NCI-H510A treated with DMSO at 0.1 percent for 48 hours (cell line): ENCODE results near the gene CLPTM1.
"Not testable (repeated sequence)": the region's sequence is repeated elsewhere in the genome, so short reads cannot be mapped to it uniquely, and the experiment has no call there.

Source experiments
- DNase-seq: peaks from one replicate; lab custom pipeline; 2025; lab: John Stamatoyannopoulos, UW

Gene CLPTM1, protein sequence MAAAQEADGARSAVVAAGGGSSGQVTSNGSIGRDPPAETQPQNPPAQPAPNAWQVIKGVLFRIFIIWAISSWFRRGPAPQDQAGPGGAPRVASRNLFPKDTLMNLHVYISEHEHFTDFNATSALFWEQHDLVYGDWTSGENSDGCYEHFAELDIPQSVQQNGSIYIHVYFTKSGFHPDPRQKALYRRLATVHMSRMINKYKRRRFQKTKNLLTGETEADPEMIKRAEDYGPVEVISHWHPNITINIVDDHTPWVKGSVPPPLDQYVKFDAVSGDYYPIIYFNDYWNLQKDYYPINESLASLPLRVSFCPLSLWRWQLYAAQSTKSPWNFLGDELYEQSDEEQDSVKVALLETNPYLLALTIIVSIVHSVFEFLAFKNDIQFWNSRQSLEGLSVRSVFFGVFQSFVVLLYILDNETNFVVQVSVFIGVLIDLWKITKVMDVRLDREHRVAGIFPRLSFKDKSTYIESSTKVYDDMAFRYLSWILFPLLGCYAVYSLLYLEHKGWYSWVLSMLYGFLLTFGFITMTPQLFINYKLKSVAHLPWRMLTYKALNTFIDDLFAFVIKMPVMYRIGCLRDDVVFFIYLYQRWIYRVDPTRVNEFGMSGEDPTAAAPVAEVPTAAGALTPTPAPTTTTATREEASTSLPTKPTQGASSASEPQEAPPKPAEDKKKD

DNA sequence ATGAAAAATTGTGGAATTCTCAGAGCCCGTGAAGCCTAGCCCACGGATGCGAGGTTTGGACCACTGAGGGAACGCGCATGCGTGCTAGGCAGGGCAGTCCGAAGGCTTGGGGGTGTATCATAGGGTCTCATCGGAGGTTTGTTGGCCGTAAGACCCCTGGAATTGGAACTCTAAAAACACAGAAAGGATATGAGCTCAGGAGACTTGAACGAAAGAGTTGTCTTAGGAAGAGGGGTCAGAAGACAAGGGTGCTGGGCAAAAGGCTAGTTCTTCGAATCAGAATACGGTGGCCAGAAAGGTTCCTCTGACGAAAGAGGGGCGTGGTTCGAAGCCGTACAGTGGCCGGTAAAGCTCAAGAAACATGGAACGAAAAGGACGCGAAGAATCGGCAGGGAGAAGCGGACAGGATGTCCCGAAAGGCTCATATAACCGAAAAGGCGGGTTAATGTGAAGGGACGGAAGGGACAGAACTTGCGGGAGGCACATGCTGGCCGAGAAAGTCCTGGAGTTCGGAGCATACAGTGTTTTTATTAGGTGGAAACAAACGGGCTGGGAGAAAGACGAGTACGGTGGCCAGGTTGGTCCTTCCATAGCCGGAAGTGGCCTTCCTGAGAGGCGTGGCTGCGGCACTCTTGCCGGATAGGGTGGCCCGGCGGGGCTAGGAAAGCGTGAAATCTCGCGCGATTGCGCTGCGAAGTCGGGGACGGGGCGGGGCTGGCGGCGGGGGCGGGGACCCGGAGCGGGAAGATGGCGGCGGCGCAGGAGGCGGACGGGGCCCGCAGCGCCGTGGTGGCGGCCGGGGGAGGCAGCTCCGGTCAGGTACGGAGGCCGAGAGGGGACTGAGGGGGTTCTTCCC, at the start of gene CLPTM1:
Gene CLPTM1, plus strand, starts transcription at position 732 of the 856 bp plus-strand sequence. Its CDS starts 16 bp downstream, at position 748.
- peak; percentile 97 for DNase-seq

DNA sequence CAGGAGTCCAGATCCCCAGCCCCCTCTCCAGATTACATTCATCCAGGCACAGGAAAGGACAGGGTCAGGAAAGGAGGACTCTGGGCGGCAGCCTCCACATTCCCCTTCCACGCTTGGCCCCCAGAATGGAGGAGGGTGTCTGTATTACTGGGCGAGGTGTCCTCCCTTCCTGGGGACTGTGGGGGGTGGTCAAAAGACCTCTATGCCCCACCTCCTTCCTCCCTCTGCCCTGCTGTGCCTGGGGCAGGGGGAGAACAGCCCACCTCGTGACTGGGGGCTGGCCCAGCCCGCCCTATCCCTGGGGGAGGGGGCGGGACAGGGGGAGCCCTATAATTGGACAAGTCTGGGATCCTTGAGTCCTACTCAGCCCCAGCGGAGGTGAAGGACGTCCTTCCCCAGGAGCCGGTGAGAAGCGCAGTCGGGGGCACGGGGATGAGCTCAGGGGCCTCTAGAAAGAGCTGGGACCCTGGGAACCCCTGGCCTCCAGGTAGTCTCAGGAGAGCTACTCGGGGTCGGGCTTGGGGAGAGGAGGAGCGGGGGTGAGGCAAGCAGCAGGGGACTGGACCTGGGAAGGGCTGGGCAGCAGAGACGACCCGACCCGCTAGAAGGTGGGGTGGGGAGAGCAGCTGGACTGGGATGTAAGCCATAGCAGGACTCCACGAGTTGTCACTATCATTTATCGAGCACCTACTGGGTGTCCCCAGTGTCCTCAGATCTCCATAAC, 49.6 kb upstream of the CLPTM1 start, which contains the start of gene APOE:
Gene APOE, plus strand, starts transcription at position 360 of the 724 bp plus-strand sequence. CDS start 829 bp downstream, outside the sequence.
- DNase-seq: no peak

DNA sequence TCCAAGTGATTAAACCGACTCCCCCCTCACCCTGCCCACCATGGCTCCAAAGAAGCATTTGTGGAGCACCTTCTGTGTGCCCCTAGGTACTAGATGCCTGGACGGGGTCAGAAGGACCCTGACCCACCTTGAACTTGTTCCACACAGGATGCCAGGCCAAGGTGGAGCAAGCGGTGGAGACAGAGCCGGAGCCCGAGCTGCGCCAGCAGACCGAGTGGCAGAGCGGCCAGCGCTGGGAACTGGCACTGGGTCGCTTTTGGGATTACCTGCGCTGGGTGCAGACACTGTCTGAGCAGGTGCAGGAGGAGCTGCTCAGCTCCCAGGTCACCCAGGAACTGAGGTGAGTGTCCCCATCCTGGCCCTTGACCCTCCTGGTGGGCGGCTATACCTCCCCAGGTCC, 47.6 kb upstream of the CLPTM1 start:
- DNase-seq: no peak

DNA sequence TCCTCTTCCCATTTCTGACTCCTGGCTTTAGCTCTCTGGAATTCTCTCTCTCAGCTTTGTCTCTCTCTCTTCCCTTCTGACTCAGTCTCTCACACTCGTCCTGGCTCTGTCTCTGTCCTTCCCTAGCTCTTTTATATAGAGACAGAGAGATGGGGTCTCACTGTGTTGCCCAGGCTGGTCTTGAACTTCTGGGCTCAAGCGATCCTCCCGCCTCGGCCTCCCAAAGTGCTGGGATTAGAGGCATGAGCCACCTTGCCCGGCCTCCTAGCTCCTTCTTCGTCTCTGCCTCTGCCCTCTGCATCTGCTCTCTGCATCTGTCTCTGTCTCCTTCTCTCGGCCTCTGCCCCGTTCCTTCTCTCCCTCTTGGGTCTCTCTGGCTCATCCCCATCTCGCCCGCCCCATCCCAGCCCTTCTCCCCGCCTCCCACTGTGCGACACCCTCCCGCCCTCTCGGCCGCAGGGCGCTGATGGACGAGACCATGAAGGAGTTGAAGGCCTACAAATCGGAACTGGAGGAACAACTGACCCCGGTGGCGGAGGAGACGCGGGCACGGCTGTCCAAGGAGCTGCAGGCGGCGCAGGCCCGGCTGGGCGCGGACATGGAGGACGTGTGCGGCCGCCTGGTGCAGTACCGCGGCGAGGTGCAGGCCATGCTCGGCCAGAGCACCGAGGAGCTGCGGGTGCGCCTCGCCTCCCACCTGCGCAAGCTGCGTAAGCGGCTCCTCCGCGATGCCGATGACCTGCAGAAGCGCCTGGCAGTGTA, 46.9 kb upstream of the CLPTM1 start:
- no peak for DNase-seq

DNA sequence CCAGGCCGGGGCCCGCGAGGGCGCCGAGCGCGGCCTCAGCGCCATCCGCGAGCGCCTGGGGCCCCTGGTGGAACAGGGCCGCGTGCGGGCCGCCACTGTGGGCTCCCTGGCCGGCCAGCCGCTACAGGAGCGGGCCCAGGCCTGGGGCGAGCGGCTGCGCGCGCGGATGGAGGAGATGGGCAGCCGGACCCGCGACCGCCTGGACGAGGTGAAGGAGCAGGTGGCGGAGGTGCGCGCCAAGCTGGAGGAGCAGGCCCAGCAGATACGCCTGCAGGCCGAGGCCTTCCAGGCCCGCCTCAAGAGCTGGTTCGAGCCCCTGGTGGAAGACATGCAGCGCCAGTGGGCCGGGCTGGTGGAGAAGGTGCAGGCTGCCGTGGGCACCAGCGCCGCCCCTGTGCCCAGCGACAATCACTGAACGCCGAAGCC, 46.3 kb upstream of the CLPTM1 start:
- no peak for DNase-seq

DNA sequence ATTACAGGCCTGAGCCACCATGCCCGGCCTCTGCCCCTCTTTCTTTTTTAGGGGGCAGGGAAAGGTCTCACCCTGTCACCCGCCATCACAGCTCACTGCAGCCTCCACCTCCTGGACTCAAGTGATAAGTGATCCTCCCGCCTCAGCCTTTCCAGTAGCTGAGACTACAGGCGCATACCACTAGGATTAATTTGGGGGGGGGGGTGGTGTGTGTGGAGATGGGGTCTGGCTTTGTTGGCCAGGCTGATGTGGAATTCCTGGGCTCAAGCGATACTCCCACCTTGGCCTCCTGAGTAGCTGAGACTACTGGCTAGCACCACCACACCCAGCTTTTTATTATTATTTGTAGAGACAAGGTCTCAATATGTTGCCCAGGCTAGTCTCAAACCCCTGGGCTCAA, 45.4 kb upstream of the CLPTM1 start:
- no peak for DNase-seq

DNA sequence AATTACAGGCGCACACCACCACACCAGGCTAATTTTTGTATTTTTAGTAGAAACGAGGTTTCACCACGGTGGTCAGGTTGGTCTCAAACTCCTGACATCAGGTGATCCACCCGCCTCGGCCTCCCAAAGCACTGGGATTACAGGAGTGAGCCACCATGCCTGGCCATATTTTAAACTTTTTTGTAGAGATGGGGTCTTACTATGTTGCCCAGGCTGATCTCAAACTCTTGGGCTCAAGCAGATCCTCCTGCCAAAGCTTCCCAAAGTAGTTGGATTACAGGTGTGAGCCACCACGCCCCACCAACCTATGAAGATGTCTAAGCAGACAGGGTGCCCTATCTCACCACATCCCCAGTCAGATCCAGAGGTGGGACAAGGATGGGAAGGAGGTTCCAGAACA, 43.3 kb upstream of the CLPTM1 start:
- DNase-seq: not testable (repeated sequence)

DNA sequence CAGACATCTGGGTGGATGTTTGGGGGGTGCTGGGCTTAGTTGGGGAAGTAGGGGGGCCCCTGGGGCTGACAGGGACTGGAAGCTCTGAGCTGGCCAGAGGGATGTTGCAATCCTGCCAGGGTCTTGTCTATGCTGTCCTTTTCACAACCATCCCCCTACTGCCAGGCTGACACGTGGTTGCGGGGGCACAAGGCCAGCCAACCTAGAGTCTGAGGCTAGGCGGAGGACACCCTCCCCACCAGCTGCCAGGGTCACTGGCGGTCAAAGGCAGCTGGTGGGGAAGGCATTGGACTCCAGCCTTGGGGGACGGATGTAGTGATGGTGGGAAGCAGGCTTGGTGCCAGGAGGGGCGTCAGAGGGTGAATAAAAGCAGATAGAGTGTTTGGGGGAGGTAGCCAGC, 42.3 kb upstream of the CLPTM1 start:
- DNase-seq: no peak

DNA sequence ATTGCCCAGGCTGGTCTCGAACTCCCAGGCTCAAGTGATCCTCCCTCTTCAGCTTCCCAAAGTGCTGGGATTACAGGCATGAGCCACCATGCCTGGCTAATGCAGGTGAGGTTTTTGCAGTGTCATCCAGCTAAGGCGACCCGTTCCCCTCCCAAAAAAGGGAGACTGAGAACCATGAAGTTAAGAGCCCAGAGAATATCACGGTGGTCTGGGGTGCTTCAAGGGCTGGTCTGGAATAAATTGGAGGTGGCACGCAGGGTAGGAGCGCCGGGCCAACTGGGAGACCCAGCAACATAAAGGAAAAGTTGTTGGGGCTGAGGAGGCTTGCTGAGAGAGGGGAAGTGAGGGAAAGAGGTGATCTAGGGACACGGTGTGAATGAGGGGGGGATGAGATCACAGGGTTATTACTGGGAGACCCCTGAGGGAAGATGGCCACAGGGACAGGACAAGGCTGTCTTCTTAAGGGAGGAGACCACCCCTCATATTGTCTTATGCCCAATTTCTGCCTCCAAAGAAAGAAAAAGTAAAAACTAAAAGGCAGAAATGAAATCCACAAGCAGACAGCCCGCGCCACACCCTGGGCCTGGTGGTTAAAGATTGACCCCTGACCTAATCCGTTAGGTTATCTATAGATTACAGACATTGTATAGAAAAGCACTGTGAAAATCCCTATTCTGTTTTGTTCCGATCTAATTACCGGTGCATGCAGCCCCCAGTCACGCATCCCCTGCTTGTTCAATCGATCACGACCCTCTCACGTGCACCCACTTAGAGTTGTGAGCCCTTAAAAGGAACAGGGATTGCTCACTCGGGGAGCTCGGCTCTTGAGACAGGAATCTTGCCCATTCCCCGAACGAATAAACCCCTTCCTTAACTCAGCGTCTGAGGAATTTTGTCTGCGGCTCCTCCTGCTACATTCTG, 41.4 kb upstream of the CLPTM1 start:
- DNase-seq: not testable (repeated sequence)

DNA sequence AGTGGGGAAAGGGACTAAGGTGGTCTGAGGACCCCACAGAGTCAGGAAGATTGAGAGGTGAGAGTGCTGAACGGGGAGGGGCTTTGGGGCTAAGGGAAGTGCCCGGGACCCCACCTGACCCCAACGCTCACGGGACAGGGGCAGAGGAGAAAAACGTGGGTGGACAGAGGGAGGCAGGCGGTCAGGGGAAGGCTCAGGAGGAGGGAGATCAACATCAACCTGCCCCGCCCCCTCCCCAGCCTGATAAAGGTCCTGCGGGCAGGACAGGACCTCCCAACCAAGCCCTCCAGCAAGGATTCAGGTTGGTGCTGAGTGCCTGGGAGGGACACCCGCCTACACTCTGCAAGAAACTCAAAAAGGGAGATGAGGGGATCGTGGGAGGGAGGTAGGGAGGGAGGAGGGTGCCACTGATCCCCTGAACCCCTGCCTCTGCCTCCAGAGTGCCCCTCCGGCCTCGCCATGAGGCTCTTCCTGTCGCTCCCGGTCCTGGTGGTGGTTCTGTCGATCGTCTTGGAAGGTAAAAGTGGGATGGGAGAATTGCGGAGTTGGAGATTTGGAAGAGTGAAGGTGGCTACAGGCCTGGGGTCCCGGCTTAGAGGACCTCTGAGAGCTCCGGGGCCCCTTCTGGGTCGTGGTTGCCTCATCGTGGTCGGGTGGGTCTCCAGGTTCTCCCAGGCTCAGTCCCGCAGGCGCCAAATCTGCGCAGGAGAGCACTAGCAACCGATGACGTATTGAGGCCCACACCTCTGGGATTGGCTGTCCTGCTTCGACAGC, 40.6 kb upstream of the CLPTM1 start, which contains the start of gene APOC1:
Gene APOC1, plus strand, starts transcription at position 176 of the 774 bp plus-strand sequence. Its CDS starts 284 bp downstream, at position 460.
- peak; percentile 85 for DNase-seq

DNA sequence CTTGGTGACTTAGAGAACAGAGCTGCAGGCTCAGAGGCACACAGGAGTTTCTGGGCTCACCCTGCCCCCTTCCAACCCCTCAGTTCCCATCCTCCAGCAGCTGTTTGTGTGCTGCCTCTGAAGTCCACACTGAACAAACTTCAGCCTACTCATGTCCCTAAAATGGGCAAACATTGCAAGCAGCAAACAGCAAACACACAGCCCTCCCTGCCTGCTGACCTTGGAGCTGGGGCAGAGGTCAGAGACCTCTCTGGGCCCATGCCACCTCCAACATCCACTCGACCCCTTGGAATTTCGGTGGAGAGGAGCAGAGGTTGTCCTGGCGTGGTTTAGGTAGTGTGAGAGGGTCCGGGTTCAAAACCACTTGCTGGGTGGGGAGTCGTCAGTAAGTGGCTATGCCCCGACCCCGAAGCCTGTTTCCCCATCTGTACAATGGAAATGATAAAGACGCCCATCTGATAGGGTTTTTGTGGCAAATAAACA, 30.9 kb upstream of the CLPTM1 start:
- no peak for DNase-seq

DNA sequence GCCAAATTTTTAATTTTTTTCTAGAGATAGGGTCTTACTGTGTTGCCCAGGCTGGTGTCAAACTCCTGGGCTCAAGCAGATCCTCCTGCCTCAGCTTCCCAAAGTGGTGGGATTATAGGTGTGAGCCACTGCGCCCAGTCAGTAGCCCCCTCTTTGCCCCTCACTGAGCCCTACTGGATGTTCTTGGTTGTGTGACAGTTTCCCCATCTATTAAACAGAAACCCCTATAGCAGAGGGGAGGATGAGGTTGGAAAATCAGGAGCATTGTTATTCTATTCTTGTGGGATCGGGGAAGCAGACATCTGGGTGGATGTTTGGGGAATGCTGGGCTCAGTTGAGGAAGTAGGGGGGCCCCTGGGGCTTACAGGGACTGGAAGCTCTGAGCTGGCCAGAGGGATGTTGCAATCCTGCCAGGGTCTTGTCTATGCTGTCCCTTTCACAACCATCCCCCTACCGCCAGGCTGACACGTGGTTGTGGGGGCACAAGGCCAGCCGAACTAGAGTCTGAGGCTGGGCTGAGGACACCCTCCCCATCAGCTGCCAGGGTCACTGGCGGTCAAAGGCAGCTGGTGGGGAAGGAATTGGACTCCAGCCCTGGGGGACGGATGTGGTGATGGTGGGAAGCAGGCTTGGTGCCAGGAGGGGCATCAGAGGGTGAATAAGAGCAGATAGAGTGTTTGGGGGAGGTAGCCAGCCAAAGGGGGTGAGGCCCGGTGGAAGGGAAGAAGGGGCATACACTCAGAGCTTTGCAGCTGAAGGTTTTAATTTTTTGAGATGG, 29.9 kb upstream of the CLPTM1 start:
- no peak for DNase-seq

DNA sequence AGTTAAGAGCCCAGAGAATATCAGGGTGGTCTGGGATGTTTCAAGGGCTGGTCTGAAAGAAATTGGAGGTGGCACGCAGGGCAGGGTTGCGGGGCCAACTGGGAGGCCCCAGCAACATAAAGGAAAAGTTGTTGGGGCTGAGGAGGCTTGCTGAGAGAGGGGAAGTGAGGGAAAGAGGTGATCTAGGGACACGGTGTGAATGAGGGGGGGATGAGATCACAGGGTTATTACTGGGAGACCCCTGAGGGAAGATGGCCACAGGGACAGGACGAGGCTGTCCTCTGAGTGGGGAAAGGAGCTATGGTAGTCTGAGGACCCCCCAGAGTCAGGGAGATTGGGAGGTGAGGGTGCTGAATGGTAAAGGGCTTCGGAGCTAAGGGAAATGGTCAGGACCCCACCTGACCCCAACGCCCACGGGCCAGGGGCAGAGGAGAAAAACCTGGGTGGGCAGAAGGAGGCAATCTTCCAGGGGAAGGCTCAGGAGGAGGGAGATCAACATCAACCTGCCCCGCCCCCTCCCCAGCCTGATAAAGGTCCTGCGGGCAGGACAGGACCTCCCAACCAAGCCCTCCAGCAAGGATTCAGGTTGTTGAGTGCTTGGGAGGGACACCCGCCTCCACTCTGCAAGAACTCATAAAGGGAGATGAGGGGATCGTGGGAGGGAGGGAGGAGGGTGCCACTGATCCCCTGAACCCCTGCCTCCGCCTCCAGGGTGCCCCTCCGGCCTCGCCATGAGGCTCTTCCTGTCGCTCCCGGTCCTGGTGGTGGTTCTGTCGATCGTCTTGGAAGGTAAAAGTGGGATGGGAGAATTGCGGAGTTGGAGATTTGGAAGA, 28.7 kb upstream of the CLPTM1 start:
- DNase-seq: not testable (repeated sequence)

DNA sequence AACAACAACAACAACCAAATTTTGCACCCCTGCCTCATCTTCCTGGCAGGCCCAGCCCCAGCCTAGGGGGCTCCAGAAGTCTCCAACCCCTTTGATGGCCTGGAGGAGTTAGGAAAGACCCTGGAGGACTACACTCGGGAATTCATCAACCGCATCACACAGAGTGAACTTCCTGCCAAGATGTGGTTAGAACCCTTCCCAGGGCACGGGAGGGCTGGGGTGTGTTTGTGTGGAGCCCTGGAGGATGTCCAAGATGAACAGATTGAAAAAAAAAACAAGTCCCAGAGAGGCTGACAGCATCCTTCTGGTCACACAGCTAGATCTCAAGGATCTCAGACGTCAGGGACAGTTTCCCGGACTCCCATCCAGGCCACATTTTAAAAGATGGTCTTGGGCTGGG, 27.4 kb upstream of the CLPTM1 start:
- DNase-seq: no peak

DNA sequence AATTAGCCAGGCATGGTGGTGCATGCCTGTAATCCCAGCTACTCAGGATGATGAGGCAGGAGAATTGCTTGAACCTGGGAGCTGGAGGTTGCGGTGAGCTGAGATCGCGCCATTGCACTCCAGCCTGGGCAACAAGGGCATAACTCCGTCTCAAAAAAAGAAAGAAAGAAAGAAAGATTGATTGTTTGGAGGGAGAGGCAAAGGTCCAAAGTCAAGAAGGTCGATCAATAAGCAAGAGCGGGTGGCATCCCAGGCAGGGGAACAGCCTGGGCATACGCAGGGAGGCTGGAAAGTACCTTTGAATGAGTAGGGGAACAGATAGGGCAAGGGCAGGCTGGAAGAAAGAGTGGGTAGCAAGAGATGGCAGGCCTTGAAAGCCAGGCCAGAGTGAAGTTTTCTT, 25.1 kb upstream of the CLPTM1 start:
- DNase-seq: no peak

DNA sequence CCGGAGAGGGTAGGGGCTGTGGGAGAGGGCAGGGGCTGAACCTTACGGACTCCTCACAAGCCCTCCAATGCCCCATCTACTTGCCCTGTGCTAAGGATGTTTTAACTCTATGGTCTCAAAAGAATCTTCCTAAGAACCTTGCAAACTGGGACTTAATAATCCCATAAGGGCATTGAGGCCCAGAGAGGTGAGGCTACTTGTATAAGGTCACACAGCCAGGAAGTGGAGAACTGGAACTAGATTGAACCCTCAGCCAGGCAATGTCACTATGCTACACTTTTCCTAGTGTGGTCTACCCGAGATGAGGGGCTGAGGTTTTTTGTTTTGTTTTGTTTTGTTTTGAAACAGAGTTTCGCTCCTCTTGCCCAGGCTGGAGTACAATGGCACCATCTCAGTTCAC, 23.6 kb upstream of the CLPTM1 start:
- DNase-seq: no peak

DNA sequence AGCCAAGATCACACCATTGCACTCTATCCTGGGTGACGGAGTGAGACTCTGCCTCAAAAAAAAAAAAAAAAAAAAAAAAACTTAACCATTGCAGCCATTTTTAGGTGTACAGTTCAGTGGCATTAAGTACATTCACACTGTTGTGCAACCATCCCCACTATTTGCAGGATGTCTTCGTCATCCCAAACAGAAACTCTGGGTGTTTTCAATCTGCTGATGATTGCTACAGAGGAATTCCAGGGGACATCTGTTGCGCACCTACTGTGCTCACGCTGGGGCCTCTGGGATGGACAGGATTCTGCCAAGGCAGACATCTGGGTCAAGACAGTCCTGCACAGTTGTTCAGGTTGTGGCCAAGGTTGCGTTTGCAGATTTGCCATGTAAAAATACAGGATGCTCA, 15.5 kb upstream of the CLPTM1 start:
- DNase-seq: no peak
